GM23248 (cell line): ENCODE results near the gene ADAMTS7. TPM values are rescaled to one million over a fixed set of nuclear protein-coding genes. Genes with fewer than 3 reads are reported as not detected.

Experiments
- DNase-seq: peaks from one replicate; pipeline ENCODE4 v3.0.0-alpha.2; 2015
- H2AFZ ChIP-seq: fragments of 200-600 bp; sonication (generic); 2 replicates; pipeline ENCODE4 v1.6.1; 2016; ENCODE audit warnings: antibody characterized with exemption
- H3F3A ChIP-seq: fragments of 200-600 bp; sonication (generic); 2 replicates; pipeline ENCODE4 v1.6.1; 2016; ENCODE audit warnings: mild to moderate bottlenecking, antibody characterized with exemption, mixed run types; ENCODE audit not compliant: insufficient read depth
- H3K27ac ChIP-seq: fragments of 200-600 bp; sonication (generic); 2 replicates; pipeline ENCODE4 v1.5.1; 2016; ENCODE audit warnings: mild to moderate bottlenecking
- H3K27me3 ChIP-seq: fragments of 200-600 bp; sonication (generic); replicated peaks from 2 replicates; pipeline ENCODE4 v1.6.1; 2016; ENCODE audit warnings: mild to moderate bottlenecking; ENCODE audit not compliant: insufficient read depth
- H3K36me3 ChIP-seq: fragments of 200-600 bp; sonication (generic); 2 replicates; pipeline ENCODE4 v1.6.1; 2016; ENCODE audit warnings: low read depth, mild to moderate bottlenecking
- H3K4me1 ChIP-seq: fragments of 200-600 bp; sonication (generic); 2 replicates; pipeline ENCODE4 v1.6.1; 2016; ENCODE audit warnings: mild to moderate bottlenecking; ENCODE audit not compliant: insufficient read depth
- H3K4me2 ChIP-seq: fragments of 200-600 bp; sonication (generic); one replicate; pipeline ENCODE4 v1.6.1; 2016; ENCODE audit warnings: mild to moderate bottlenecking; ENCODE audit not compliant: unreplicated experiment
- H3K4me3 ChIP-seq: fragments of 200-600 bp; sonication (generic); 2 replicates; pipeline ENCODE4 v1.5.1; 2016; ENCODE audit warnings: mild to moderate bottlenecking
- H3K79me2 ChIP-seq: fragments of 200-600 bp; sonication (generic); 2 replicates; pipeline ENCODE4 v1.6.1; 2016; ENCODE audit warnings: mild to moderate bottlenecking; ENCODE audit not compliant: insufficient read depth
- H3K9ac ChIP-seq: fragments of 200-600 bp; sonication (generic); 2 replicates; pipeline ENCODE4 v1.6.1; 2016; ENCODE audit warnings: mild to moderate bottlenecking
- H3K9me2 ChIP-seq: fragments of 200-600 bp; sonication (generic); 2 replicates; pipeline ENCODE4 v1.6.1; 2016; ENCODE audit warnings: mixed run types, mild to moderate bottlenecking, moderate library complexity; ENCODE audit not compliant: insufficient read depth
- H3K9me3 ChIP-seq: fragments of 200-600 bp; sonication (generic); one replicate; pipeline ENCODE4 v1.6.1; 2017; ENCODE audit warnings: low read depth
- H4K20me1 ChIP-seq: fragments of 200-600 bp; sonication (generic); 2 replicates; pipeline ENCODE4 v1.6.0; 2016; ENCODE audit not compliant: insufficient read depth
- EZH2 ChIP-seq: fragments of 200-600 bp; sonication (generic); IDR thresholded peaks from 2 replicates; pipeline ENCODE4 v1.6.1; 2018; ENCODE audit warnings: antibody characterized with exemption, mild to moderate bottlenecking; ENCODE audit not compliant: insufficient read depth, poor library complexity, severe bottlenecking
- EZH2phosphoT487 ChIP-seq: fragments of 200-600 bp; sonication (generic); IDR thresholded peaks from 2 replicates; pipeline ENCODE4 v1.6.1; 2018; ENCODE audit warnings: antibody characterized with exemption, moderate library complexity, mild to moderate bottlenecking, low read depth; ENCODE audit not compliant: insufficient read depth
- WGBS, 2 experiments: methylation state at CpG; one replicate each; pipeline ENCODE4 v1.1.6; 2015 to 2017; ENCODE audit warnings: low lambda C conversion rate in 2 of 2, low coverage in 1 of 2; ENCODE audit errors: missing lambda C conversion rate in 2 of 2; 5-methylcytosine and 5-hydroxymethylcytosine counted together
- in situ Hi-C: fragments of 300-500 bp; cut with MboI; formaldehyde crosslinking; loops from 2 replicates; pipeline ENCODE4 v1.15.0; 2020
- polyA plus RNA-seq: library from polyadenylated mRNA; unstranded; fragments of >200 nt; fragmentation: Nextera tagmentation; extraction: Ambion mirVana; gene quantifications from 2 replicates; pipeline ENCODE4 v1.2.1, GENCODE V29; 2016
- total RNA-seq: library from RNA; depleted of rRNA; stranded (reverse); fragments of >200 nt; shearing (Covaris generic); gene quantifications from 2 replicates; pipeline ENCODE4 v1.2.3, GENCODE V29; 2014; rRNA removed

ADAMTS7 gene, protein sequence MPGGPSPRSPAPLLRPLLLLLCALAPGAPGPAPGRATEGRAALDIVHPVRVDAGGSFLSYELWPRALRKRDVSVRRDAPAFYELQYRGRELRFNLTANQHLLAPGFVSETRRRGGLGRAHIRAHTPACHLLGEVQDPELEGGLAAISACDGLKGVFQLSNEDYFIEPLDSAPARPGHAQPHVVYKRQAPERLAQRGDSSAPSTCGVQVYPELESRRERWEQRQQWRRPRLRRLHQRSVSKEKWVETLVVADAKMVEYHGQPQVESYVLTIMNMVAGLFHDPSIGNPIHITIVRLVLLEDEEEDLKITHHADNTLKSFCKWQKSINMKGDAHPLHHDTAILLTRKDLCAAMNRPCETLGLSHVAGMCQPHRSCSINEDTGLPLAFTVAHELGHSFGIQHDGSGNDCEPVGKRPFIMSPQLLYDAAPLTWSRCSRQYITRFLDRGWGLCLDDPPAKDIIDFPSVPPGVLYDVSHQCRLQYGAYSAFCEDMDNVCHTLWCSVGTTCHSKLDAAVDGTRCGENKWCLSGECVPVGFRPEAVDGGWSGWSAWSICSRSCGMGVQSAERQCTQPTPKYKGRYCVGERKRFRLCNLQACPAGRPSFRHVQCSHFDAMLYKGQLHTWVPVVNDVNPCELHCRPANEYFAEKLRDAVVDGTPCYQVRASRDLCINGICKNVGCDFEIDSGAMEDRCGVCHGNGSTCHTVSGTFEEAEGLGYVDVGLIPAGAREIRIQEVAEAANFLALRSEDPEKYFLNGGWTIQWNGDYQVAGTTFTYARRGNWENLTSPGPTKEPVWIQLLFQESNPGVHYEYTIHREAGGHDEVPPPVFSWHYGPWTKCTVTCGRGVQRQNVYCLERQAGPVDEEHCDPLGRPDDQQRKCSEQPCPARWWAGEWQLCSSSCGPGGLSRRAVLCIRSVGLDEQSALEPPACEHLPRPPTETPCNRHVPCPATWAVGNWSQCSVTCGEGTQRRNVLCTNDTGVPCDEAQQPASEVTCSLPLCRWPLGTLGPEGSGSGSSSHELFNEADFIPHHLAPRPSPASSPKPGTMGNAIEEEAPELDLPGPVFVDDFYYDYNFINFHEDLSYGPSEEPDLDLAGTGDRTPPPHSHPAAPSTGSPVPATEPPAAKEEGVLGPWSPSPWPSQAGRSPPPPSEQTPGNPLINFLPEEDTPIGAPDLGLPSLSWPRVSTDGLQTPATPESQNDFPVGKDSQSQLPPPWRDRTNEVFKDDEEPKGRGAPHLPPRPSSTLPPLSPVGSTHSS (N-terminal part only)
- total RNA-seq (2.4 and 4.8 TPM in 2 replicates), polyA plus RNA-seq (0.70 and 0.89 TPM in 2 replicates)

DNA sequence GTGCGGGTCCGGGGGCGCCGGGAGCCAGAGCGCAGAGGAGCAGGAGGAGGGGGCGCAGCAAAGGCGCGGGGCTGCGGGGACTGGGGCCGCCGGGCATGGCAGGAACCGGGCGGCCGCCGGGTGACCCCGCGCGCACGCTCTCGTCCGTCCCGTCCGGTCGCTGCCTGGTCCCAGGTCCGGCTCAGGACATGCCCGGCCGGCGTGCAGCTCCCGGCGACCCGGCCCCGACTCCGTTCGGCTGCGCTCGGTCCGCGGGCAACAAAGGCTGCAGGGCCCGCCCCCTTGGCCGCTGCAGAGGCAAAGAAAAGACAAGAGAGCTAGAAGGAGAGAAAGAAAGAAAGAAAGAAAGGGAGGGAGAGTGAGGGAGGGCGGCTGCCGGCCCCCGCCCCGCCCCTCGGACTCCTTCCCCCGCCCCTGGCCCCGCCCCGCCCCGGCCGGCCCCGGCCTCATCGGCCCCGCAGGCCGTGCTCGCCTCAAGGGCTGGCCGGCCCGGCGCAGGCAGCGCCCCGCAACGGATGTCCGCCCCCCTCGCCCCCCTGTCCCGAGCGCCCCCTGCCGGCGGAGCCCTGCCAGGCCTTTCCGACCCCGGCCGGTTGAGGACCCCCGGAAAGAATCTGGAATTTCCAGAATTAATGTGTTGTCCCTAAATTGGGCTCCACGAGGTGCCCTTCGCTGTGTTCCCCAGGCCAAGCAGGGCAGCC is at the start of gene ADAMTS7:
TSS of gene ADAMTS7 (minus strand) at position 341 of the 701 bp plus-strand sequence. CDS start at position 97, 244 bp downstream.
- 1 to 6% methylated on average over 7 to 73 of the region's 73 CpGs for WGBS, 2 experiments
- Histone ChIP-seq H3K4me1 (no peaks in the 10 kb centered on the region), H3K27ac (no peak within 1 kb of the TSS), H3K9me2 (no peaks in the 10 kb centered on the region), H3K9ac (peak within 1 kb of the TSS; percentile 72), H4K20me1 (no peaks in the 10 kb centered on the region), H3K36me3 (no peaks in the 10 kb centered on the region), H3F3A (no peaks in the 10 kb centered on the region), H3K4me2 (peak within 1 kb of the TSS; percentile 69), H3K27me3 (no peaks in the 10 kb centered on the region), H2AFZ (peak within 1 kb of the TSS; percentile 89), H3K79me2 (no peaks in the 10 kb centered on the region), H3K9me3 (no peaks in the 10 kb centered on the region), H3K4me3 (peak within 1 kb of the TSS; percentile 70)
- TF ChIP-seq EZH2: no peak
- TF ChIP-seq EZH2phosphoT487: no peak
- in situ Hi-C loops: no loop called here
- peak; percentile 87 for DNase-seq

DNA sequence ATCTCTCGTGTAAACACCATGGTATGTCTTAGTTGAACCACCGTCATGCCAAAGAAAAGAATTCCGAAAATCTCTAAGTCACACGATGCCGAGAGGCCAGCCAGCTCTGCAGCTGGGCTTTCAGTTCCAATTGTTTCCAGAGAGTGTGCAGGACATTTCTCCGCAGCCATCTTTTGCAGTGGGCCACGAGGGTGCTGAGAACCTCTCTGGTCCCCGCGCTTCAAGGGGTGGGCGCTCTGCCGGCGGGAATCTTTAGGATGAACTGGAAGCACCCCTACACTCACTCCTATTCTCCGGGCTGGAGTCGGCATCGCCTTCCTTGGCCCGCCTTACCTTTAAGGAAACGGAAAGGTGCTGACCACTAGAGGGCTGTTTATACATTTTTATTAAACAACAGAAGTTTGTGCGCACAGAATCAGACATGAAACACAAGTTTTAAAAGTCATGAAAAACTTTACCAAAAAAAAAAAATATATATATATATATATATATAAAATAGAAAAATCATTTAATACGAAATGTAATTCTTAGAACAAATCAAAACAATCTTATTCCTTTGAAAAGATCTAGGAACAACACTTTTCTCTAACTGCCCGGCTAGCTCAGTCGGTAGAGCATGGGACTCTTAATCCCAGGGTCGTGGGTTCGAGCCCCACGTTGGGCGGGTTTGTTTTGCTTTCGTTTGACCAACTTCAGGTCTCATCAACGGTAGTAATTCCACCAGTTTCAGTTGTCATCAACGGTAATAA is 48.9 kb upstream of the ADAMTS7 start:
- no peaks in the 10 kb centered on the region for H3K79me2 ChIP-seq
- H3K9me2 ChIP-seq: no peaks in the 10 kb centered on the region
- H2AFZ ChIP-seq: peak overlapping the region; percentile 94
- TF ChIP-seq EZH2 (no peak), EZH2phosphoT487 (no peak)
- H3K36me3 ChIP-seq: no peaks in the 10 kb centered on the region
- peak overlapping the region; percentile 89 for H3K9ac ChIP-seq
- H4K20me1 ChIP-seq: no peaks in the 10 kb centered on the region
- in situ Hi-C loops: no loop called here
- H3F3A ChIP-seq: peaks cover 24% of the 10 kb centered on the region
- H3K27ac ChIP-seq: peak overlapping the region; percentile 93
- H3K4me3 ChIP-seq: peak overlapping the region; percentile 77
- peak; percentile 90 for DNase-seq
- peaks cover 7% of the 10 kb centered on the region for H3K4me1 ChIP-seq
- no peaks in the 10 kb centered on the region for H3K27me3 ChIP-seq
- 1 to 2% methylated on average over 28 of the region's 28 CpGs for WGBS, 2 experiments
- peak overlapping the region; percentile 80 for H3K4me2 ChIP-seq
- no peaks in the 10 kb centered on the region for H3K9me3 ChIP-seq

DNA sequence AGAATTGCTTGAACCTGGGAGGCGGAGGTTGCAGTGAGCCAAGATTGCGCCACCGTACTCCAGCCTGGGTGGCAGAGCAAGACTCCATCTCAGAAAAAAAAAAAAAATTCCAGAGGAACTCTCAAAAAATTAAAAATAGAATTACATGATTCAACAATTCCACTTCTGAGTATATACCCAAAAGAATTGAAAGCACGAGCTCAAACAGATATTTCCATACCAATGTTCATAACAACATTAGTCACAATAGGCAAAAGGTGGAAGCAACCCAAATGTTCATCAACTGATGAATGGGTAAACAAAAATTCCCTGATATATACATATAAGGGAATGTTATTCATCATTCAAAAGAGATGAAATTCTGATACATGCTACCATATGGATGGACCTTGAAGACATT is 44.5 kb upstream of the ADAMTS7 start:
- WGBS, 2 experiments: 40 to 46% methylated on average over 4 of the region's 4 CpGs
- Histone ChIP-seq H3K4me1 (peaks cover 13% of the 10 kb centered on the region), H3K4me2 (no peak overlapping the region), H3K36me3 (no peaks in the 10 kb centered on the region), H3K27me3 (no peaks in the 10 kb centered on the region), H3F3A (peaks cover 29% of the 10 kb centered on the region), H3K9ac (no peak overlapping the region), H2AFZ (no peak overlapping the region), H3K9me2 (no peaks in the 10 kb centered on the region), H3K27ac (peak overlapping the region; percentile 67), H3K79me2 (no peaks in the 10 kb centered on the region), H3K9me3 (no peaks in the 10 kb centered on the region), H4K20me1 (no peaks in the 10 kb centered on the region), H3K4me3 (no peak overlapping the region)
- in situ Hi-C loops: no loop called here
- TF ChIP-seq EZH2 (no peak), EZH2phosphoT487 (no peak)
- DNase-seq: peak; percentile 90
